GM13977 (cell line): ENCODE measurements around the gene PLXNB1.

Source experiments
- DNase-seq: peaks from one replicate; pipeline ENCODE4 v3.0.0; 2012; ENCODE audit warnings: low spot score
- in situ Hi-C: fragments of 300-500 bp; cut with MboI; formaldehyde crosslinking; loops from one replicate; pipeline ENCODE4 v1.12.0; 2022; ENCODE audit warnings: low sequenced_read_pairs, low pct_unique_long_range_greater_than_20kb, mixed read lengths, inconsistent platforms; ENCODE audit not compliant: unreplicated experiment
- TF ChIP-seq, protein P1 (sequence below): IDR thresholded peaks from 2 replicates; pipeline ENCODE4 v1.5.1; 2012; ENCODE audit warnings: mild to moderate bottlenecking, control low read depth; ENCODE audit not compliant: insufficient read depth; ENCODE audit errors: extremely low read depth, missing control alignments

PLXNB1 gene

DNA sequence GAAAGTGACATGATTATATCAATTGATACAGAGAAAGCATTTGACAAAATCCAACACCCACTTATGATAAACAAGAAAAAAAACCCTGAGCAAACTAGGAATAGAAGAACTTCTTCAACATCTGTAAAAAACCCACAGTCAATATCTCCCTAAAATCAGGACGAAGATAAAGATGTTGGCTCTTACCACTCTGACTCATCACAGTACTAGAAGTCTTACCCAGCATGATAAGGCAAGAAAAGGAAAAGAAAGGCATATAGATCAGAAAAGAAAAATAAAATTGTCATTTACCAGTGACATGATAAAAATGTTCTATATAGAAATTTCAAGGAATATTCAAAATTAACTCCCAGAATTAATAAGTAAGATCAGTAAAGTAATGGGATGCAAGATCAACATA is 65.0 kb downstream of the PLXNB1 start:
- TF ChIP-seq, protein P1, sequence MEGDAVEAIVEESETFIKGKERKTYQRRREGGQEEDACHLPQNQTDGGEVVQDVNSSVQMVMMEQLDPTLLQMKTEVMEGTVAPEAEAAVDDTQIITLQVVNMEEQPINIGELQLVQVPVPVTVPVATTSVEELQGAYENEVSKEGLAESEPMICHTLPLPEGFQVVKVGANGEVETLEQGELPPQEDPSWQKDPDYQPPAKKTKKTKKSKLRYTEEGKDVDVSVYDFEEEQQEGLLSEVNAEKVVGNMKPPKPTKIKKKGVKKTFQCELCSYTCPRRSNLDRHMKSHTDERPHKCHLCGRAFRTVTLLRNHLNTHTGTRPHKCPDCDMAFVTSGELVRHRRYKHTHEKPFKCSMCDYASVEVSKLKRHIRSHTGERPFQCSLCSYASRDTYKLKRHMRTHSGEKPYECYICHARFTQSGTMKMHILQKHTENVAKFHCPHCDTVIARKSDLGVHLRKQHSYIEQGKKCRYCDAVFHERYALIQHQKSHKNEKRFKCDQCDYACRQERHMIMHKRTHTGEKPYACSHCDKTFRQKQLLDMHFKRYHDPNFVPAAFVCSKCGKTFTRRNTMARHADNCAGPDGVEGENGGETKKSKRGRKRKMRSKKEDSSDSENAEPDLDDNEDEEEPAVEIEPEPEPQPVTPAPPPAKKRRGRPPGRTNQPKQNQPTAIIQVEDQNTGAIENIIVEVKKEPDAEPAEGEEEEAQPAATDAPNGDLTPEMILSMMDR = no peak
- in situ Hi-C loops = no loop called here
- DNase-seq = no peak

DNA sequence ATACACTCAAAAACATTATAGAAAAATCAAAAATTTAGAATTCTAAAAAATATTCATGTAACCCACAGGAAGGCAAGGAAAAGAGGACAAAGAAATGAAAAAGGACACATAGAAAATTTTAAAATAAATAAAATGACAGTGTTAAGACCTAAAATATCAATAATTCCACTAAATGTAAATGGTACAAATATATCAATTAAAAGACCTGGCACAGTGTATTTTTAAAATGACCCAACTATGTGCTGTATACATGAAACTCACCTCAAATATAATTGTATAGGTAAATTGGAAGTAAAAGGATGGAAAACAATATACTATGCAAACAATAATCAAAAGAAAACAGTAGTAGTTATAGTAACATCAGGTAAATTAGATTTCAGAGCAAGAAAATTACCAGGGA is 68.0 kb downstream of the PLXNB1 start:
- in situ Hi-C loops = no loop called here
- no peak for DNase-seq
- TF ChIP-seq, protein P1 = no peak

DNA sequence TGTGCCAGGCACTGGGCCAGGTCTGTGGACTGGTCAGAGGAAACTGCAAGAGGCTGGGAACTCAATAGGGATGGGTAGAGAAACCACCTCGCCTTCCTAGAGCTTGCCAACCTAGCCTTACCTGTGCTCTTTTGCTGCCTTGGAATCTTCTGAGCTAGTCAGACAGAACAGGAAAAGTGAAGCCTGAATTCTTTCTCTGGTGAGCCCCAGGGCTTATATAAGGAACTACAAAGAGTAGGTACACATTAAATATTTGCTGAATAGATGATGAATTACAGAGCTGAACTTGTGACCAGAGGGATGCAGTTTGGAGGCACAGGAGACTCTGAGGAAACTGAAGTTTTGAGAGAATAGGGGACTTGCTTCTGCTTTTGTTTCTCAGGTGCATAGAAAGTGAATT is 73.5 kb downstream of the PLXNB1 start:
- no peak for DNase-seq

DNA sequence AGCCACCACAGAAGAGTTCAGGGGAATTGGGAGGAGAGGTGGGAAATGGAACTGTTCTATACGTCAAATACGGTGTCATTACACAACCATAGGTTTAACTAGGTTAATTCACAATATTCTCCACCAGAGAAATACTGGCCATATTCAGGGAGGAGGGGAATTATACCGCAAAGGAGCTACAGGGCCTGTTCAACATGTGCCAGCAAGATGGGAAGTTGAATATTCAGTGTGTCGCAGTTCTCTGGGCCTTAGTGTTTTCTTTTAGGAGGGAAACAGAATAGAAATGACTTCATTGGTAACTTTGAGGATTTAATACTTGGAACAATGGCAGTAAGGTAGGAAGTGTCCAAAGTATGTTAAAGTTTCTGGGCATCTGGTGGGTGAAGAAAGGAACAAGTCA is 75.9 kb downstream of the PLXNB1 start:
- DNase-seq = no peak
- TF ChIP-seq, protein P1 = no peak
- in situ Hi-C loops = no loop called here

More for the DNA sequence above, 73.5 kb downstream of the PLXNB1 start:
- TF ChIP-seq, protein P1 = no peak
- in situ Hi-C loops = no loop called here
